MV-4-11 (cell line): ENCODE data around the gene HBEGF.

ENCODE experiments used
- DNase-seq: peaks from one replicate; lab custom pipeline; 2025; lab: John Stamatoyannopoulos, UW

The HBEGF gene, protein sequence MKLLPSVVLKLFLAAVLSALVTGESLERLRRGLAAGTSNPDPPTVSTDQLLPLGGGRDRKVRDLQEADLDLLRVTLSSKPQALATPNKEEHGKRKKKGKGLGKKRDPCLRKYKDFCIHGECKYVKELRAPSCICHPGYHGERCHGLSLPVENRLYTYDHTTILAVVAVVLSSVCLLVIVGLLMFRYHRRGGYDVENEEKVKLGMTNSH

DNA sequence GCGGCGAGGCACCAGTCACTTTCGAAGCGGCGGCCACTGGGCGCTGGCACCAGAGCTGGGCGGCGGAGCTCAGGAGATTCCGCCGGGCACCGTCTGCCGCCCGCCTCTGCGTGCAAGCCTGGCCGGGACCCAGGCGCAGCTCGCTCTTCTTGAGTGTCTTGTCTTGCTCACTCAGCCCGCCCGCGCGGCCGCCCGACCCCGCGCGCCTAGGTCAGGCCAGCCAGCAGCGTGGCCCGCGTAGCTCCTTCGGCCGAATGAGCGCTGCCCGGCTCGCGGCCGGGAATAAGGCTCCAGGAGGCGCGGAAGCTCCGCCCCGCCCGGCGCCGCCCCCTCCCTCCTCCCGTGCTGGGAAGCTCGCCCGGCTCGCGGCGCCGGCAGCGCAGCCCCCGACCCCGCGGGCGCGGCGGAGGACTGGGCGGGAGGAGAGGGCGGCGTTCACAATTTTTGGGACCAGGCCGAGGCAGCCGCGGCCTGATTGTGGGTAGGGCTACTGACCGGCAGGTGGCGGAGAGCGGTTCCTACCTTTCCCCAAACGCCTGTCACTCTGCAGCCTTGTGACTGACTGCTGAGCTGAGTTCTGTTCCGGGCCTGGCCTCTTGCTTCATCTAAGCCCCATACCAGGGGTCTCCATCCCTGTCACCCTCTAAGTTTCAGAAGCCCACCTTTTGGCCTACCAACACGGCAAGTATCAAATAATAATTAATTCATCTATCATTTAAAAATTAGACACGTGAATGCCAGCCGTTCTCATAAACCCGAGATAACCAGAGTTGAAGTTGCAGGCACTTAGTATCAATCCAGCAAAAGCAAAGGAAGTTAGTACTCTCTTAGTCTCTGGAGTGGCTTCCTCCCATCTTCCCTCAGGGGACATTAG lies at the start of gene HBEGF:
Gene HBEGF (minus strand): TSS at position 256 of the 874 bp plus-strand sequence. CDS start 275 bp downstream, outside the sequence.
- peak; percentile 56 for DNase-seq

DNA sequence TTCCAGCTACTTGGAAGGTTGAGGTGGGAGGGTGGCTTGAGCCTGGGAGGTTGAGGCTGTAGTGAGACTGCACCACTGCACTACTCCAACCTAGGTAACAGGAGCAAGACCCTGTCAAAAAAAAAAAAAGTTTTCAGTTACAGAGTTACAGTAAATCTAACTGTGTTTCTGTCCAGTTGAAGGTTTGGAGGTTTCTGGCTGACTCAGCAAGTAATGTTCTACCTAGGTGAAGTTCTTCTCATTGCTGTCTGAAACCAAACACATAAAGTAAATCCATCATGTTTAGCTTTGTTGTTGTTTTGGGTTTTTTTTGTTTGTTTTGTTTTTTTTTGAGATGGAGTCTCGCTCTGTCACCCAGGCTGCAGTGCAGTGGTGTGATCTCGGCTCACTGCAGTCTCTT lies 47.3 kb upstream of the HBEGF start:
- no peak for DNase-seq

DNA sequence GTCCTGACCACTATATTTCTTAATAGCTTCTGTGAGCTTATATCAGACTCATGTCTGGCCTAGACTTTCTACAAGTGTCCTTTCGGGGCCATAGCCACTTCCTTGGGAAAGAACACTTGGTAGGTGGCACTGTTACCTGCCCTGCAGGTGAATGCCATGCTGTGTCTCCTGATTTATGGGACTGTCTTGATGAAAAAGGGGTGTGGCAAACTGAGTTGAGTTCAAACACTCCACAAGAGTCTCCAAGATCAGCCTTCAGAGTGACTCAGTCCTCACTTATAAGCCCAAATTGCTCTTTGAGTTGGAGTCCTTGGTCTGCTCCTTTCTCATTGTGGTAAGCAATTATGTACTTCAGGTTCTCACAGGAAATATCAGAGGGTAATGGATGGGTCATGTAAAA lies 45.3 kb upstream of the HBEGF start:
- DNase-seq: no peak

DNA sequence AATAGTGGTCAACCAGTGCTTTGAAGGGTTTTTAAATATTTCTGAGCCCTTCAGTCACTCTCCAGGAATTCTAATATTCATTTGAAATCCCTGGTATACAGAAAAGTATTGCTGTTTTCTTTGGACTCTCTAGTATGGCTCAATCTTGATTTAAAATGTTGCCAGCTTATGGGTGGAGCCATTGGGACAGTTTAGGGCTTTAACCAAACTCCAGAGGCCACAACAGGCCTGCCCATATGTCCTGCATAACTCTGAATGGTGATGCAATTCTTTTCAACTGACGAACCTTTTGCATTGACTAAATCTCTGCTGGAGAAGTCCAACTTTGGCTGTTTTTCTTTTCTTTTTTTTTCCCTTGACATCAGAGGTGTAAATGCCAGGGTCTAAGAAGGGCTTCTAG lies 44.9 kb upstream of the HBEGF start:
- peak; percentile 84 for DNase-seq

DNA sequence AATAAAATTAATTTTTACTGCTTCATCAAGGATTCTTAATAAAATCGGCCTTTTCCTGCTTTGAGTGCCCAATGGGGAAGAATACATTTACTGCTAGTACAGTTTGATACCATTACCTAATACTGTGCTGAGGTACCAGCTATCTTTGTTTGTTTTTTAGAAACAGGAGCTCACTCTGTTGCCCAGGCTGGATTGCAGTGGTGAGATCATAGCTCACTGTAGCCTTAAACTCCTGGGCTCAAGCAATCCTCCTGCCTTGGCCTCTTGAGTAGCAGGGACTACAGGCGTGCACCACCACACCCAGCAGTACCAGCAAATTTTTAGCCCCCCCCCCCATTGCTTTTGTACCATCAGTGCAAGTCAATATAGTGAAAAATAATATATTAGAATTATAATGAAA lies 41.6 kb upstream of the HBEGF start:
- no peak for DNase-seq

DNA sequence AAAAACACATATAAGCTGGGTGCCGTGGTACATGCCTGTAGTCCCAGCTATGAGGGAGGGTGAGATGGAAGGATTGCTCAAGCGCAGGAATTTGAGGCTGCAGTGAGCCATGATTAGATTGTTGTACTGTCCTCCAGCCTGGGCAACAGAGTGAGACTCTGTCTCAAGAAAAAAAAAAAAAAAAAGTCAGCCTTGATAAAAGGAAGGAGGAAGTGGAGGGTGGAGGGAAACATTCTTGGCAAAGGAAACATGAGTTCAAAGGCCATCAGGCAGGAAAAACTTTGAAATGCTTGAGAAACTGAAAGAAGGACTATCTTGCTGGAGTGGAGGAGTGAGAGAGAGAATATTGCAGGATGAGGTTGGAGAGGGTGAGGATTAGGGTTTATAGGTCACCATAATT lies 36.9 kb upstream of the HBEGF start:
- DNase-seq: peak; percentile 58

DNA sequence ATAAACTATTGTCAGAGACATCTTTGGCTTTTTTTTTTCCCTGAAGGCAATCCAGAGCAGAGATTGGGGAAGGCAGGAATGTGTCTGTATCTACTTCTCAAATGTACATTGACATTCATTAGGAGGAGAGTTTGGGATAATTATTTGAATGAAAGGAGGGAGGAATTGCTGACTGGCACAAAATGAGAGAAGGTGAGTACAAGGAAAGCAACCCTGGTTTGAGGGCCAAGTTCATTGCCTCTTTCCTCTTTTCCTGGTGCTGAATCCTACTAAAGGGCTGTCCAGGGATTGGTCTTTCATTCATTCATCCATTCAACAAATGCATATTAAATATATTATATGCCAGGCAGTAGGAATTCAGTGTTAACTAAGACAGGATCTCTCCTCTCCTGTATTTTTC lies 36.5 kb upstream of the HBEGF start:
- no peak for DNase-seq

DNA sequence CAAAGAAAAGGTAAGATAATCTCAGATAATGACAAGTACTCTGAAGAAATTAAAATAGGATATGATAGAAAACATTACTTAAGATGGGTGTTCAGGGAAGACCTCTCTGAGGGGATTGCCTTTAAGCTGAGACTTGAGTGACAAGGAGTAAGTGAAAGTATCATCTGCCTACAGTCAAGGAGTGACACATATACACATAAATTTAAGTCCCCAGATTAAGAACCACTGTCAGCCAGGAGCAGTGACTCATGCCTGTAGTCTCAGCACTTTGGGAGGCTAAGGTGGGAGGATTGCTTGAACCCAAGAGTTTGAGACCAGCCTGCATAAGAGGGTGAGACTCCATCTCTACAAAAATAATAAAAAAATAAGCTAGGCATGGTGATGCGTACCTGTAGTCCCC lies 35.6 kb upstream of the HBEGF start:
- peak; percentile 41 for DNase-seq

DNA sequence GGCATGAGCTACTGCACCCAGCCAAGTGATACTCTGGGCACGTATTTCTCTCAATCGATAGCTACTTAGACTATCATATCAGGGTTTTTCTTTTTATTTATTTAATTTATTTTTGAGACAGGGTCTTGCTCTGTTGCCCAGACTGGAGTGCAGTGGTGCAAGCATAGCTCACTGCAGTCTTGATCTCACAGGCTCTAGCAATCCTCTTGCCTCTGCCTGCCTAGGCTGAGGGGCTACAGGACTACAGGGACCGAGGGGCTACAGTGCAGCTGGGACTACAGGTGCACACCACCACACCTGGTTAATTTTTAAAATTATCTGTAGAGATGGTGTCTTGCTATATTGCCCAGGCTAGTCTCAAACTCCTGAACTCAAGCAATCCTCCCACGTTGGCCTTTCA lies 34.9 kb upstream of the HBEGF start:
- DNase-seq: no peak

DNA sequence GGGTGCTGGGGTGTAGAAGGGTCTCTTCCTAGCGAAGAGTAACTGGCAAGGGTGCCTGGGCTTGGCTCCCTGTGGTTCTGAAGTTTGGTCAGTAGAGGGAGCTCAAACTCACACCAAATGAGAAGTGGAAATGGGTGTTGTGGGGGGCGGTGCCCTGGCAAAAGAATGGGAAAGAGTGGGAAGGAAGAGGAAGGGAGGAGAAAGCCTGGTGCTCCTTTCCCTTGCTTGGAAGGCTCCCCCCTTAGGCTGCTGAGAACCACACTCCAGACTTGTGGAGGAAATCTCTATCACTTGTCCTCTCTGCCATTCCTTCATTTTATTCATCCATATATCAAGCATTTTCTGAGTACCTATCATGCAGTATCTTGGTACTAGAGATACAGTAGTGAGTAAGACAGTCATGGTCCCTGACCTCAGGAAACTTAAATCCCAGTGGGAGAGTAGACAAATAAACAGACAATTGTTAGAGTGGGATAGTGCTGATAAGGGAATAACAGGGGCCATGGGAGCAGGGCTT lies 26.6 kb upstream of the HBEGF start:
- DNase-seq: peak; percentile 45

DNA sequence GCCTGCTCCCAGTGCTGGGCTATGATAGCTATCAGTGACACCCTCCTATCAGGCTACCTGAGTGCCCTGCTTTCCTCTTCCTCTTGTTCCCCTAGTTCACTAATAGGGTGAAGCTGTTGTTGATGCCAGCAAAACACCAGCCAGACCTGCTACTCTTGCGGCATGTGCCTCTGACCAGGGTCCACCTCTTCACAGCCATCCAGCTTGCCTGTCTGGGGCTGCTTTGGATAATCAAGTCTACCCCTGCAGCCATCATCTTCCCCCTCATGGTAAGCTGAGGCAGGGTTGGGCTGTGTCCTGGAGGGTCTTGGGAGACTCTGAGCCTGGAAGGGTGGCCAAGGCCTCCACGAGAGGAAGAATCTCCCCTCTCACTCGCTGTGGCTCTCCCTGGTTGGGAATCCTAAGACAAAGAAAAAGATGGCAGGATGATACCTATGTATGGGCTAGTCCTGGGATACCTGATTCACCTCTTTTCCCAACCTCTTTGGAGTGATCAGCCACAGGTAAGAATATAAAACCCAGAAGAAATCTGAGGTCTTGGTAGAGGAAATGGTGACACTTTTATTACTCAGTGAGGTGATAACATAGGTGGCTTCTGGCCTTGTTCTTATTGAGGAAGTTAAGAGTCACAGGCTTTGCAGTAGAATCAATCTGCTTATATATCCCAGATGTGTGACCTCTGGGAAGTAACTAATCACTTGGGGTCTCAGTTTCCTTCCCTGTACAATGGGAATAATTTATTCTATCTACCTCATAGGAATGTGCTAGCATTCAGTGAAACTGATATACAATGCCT lies 25.2 kb upstream of the HBEGF start:
- DNase-seq: no peak

DNA sequence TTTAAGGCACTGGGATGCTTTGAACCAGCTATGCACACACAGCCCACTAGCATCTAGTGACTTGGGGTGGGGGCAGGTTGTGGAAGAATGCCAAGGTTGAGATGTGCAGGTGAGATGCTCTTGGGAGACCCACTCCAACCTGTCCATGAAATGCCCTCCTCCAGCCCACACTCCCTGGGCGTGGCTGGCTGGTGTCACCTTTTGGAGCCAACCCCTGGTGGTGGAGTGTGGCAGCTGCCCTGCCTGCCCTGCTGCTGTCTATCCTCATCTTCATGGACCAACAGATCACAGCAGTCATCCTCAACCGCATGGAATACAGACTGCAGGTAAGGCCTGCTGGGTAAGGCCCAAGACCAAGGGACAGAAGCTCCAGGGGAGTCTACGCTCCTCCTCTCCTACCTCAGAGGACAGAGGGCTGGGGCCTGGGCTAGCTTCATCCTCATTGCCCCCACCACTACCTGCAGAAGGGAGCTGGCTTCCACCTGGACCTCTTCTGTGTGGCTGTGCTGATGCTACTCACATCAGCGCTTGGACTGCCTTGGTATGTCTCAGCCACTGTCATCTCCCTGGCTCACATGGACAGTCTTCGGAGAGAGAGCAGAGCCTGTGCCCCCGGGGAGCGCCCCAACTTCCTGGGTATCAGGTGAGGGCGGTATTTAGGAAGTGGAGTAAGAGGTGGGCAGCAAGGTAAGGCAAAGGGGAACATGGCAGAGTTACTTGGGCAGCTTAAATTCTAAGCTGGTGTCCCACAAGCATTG lies 21.0 kb upstream of the HBEGF start:
- DNase-seq: no peak

DNA sequence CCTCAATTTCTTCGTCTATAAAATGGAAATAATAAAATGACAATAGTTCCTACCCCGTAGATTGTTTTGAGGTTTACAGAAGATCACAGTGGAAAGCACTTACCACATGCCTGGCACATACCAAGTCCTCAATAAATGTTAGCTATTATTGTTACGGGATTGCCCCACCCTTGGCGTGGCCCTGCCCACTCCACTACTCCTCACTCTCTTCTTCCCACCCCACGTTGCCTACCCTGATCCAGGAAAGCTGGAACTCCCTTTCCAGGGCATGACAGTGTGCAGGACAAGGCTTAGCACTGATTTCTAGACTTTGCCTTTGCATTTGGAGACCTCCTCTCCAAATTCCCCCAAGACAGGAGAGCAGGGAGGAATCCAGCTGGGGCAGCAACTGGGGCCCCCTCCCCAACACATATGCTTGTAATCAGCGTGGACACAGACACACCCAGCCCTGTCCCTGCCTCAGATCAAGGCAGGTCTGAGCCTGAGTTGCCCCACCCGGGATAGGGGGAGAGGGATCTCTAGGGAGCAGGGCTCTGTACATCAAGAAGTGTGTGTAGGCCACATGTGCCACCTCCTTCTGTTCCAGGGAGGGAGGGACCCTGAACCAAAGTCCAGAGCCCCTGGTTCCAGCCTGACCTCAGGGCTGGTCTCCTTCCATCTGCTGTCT lies 20.3 kb upstream of the HBEGF start:
- no peak for DNase-seq

DNA sequence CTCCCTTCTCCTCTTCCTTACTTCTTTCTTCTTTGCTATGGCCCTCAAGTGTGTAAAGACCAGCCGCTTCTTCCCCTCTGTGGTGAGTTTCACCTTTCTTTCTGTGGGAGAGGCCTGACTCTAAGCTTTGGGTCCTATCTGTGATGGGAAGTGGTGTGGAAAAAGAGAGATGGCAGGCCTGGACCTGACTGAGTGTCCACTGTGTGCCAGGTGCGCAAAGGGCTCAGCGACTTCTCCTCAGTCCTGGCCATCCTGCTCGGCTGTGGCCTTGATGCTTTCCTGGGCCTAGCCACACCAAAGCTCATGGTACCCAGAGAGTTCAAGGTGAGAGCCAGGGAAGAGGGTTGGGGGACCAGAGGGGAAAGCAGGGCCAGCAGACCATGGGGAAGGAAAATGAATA lies 19.5 kb upstream of the HBEGF start:
- DNase-seq: no peak

DNA sequence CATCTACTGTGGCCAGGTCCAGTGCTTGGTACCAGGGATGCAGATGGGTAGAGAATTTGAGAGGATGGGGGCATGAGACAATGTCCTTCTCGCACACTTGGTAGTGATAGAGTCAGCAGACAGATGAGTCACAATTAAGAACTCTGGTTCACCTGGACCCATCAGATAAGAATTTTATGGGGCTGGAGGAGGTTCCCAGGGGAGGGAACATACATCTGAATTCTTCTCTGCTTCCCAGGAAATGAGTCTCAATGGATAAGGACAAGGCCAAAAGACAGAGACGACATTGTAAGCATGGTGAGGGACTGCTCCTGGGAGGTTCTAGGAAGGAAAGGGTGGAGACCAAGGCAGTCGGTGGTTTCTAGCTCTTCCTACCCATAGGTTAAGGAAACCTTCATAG lies 18.9 kb upstream of the HBEGF start:
- no peak for DNase-seq

DNA sequence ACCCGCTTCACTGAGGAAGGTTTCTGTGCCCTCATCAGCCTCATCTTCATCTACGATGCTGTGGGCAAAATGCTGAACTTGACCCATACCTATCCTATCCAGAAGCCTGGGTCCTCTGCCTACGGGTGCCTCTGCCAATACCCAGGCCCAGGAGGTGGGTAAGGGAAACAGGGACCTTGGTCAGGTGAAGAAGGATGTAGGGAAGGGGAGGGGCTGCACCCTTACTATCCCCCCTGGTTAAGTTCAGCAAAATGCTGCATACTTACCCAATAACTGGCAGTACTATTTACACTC lies 18.0 kb upstream of the HBEGF start:
- DNase-seq: no peak

DNA sequence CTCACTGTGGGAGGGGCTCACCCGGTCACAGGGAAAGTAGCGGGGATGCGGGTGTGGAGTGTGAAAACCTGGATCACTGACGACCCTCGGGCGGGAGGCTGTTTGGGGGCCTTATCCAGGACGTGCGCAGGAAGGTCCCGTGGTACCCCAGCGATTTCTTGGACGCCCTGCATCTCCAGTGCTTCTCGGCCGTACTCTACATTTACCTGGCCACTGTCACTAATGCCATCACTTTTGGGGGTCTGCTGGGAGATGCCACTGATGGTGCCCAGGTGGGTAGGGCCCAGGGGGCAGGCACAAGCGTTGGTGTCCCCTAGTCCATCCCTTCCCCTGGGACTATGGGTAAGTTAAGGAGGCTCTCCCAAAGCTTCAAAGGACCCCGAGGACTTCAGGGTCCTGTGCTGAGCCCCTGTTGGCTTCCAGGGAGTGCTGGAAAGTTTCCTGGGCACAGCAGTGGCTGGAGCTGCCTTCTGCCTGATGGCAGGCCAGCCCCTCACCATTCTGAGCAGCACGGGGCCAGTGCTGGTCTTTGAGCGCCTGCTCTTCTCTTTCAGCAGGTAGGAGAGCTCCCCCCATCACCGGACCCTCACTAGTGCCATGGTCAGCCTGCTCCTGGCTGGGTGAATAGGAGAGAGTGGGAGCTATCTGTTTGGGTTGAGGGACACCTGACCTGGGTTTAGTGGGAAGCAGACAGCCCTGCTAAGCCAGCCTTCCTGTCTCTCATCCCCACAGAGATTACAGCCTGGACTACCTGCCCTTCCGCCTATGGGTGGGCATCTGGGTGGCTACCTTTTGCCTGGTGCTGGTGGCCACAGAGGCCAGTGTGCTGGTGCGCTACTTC lies 17.4 kb upstream of the HBEGF start:
- no peak for DNase-seq

DNA sequence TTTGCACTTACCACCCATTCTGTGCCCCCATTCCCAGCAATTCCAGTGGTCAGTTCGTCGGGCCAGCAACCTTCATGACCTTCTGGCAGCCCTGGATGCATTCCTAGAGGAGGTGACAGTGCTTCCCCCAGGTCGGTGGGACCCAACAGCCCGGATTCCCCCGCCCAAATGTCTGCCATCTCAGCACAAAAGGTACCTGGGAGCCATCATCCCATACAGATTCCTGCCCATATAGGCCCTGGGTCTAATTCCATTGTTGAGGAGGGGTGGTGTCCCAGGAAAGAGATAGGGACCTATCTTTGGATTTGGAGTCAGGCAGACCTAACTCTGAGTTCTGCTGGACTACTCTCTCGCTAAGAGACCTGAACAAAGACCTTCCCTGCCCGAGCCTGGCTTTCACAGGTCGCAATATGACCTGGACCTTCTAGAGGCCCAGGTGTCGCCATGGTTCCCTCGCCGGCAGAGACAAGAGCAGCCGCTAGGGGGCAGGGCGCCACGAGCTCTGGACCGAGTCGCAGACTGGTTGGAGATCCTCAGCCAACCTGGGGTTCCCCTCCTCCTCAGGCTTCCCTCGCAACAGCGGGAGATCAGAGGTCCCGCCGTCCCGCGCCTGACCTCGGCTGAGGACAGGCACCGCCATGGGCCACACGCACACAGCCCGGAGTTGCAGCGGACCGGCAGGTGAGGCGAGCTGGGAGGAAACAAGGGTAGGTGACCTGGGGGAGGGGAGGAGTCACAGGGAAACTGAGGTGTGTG lies 16.6 kb upstream of the HBEGF start:
- peak; percentile 41 for DNase-seq

DNA sequence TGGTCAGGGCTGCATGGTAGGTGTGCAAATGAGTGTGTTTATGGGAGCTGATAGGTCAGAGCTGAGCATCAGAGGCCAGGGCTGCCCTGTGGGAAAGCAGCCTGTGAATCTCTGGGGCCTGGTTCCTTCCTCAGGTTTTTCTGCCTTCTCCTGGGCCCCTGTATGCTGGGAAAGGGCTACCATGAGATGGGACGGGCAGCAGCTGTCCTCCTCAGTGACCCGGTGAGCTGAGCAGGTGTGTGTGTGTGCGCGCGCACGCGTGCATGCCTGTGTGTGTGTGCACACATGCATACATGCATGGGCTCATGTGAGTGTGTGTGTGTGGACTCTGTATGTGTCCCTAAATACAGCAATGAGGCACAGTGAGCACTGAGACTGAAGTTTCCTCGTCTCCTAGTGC lies 15.9 kb upstream of the HBEGF start:
- no peak for DNase-seq

DNA sequence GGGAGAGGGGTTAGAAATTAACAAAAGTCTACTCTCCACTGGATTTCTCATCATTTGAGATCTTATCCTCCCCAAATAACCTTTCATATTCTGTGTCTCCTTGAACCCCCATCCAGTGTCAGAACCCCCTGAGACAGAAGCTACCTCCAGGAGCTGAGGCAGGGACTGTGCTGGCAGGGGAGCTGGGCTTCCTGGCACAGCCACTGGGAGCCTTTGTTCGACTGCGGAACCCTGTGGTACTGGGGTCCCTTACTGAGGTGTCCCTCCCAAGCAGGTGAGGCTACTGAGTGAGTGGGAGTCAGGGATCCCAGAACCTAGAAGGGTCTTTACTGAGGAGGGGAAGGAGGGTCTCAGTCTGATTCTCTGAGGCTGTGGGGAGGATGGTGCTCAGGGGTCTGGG lies 15.5 kb upstream of the HBEGF start:
- DNase-seq: no peak
